Measurements from ENCODE around the gene SPSB1. TPM values are rescaled to one million over a fixed set of nuclear protein-coding genes. Genes with fewer than 3 reads are reported as not detected.
A peak's percentile ranks its signal among the peaks of the same experiment; 100 is the strongest.

SPSB1 gene
- total and polyA plus RNA-seq, 10 of the 15 experiments (the other 5 are each of a cell fraction or from before 2014, with no cell fraction given) = 0.02 to 2.0 (median 0.90) TPM; not detected in 1

GRCh38 chr1:9416506-9416905, 123.8 kb downstream of the SPSB1 start:
- H3K4me1 ChIP-seq (ENCODE audit: control insufficient read depth, insufficient read depth, low read length) = peaks cover 72% of the 10 kb centered on the region
- 12% methylated on average over 9 of the region's 9 CpGs for WGBS (ENCODE audit: insufficient coverage, insufficient replicate concordance, low lambda C conversion rate, missing lambda C conversion rate)
- TF ChIP-seq CBX3 (IDR thresholded peaks at IDR 0.05; ENCODE audit: borderline replicate concordance, low read depth) (no peak), HDGF (IDR thresholded peaks at IDR 0.05) (no peak), BHLHE40 (IDR thresholded peaks at IDR 0.05; ENCODE audit: borderline replicate concordance in 1 of 2, low read depth in 2 of 2, low read length in 1 of 2) (peak; percentile 52 to 62; a peak in 3 of 4 replicates), TCF7 (IDR thresholded peaks at IDR 0.05; ENCODE audit: borderline replicate concordance) (no peak), EED (IDR thresholded peaks at IDR 0.05; ENCODE audit: low read depth) (0 out of 2 replicates have a peak, but pooled peaks have one; percentile 52), SPI1 (IDR thresholded peaks at IDR 0.05; ENCODE audit: borderline replicate concordance, insufficient read depth, low read depth, low read length) (no peak), MEF2B (IDR thresholded peaks at IDR 0.05; ENCODE audit: partially characterized antibody, poor library complexity, severe bottlenecking) (peak; percentile 51), ZBTB40 (IDR thresholded peaks at IDR 0.05; ENCODE audit: borderline replicate concordance) (no peak), SKIL (IDR thresholded peaks at IDR 0.05; ENCODE audit: low read depth, poor library complexity, severe bottlenecking) (no peak), USF1 (IDR thresholded peaks at IDR 0.05; ENCODE audit: borderline replicate concordance, extremely low read length, insufficient read depth, low read depth, low read length) (no peak)
- TF ChIP-seq, protein P1, sequence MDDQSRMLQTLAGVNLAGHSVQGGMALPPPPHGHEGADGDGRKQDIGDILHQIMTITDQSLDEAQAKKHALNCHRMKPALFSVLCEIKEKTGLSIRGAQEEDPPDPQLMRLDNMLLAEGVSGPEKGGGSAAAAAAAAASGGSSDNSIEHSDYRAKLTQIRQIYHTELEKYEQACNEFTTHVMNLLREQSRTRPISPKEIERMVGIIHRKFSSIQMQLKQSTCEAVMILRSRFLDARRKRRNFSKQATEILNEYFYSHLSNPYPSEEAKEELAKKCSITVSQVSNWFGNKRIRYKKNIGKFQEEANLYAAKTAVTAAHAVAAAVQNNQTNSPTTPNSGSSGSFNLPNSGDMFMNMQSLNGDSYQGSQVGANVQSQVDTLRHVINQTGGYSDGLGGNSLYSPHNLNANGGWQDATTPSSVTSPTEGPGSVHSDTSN (IDR thresholded peaks at IDR 0.05; ENCODE audit: insufficient replicate concordance, low read depth, low read length) = no peak
- TF ChIP-seq, protein P2, sequence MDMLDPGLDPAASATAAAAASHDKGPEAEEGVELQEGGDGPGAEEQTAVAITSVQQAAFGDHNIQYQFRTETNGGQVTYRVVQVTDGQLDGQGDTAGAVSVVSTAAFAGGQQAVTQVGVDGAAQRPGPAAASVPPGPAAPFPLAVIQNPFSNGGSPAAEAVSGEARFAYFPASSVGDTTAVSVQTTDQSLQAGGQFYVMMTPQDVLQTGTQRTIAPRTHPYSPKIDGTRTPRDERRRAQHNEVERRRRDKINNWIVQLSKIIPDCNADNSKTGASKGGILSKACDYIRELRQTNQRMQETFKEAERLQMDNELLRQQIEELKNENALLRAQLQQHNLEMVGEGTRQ (IDR thresholded peaks at IDR 0.05; ENCODE audit: borderline replicate concordance, low read depth, low read length) = no peak

More at GRCh38 chr1:9416506-9416905, 123.8 kb downstream of the SPSB1 start:
- H4K20me1 ChIP-seq (ENCODE audit: control insufficient read depth, insufficient read depth) = no peaks in the 10 kb centered on the region
- ATAC-seq = no peak
- H2AFZ ChIP-seq (ENCODE audit: control insufficient read depth, low read depth, low read length) = no peak overlapping the region; the same call in 1 of the 2 replicates
- H3K27ac ChIP-seq (ENCODE audit: control insufficient read depth, insufficient read depth) = no peak overlapping the region
- BruUV-seq (replicated peaks) = no TSS peak
- in situ Hi-C loops (cut with MboI) = no loop called here
- no peak for DNase-seq (ENCODE audit: low read depth, low spot score)
- H3K36me3 ChIP-seq (ENCODE audit: control insufficient read depth in 2 of 2, insufficient read depth in 2 of 2, low read length in 1 of 2) = no peaks in the 10 kb centered on the region
- no peak overlapping the region for H3K4me2 ChIP-seq (ENCODE audit: control insufficient read depth, insufficient read depth)
- no peaks in the 10 kb centered on the region; the same call in 2 of the 3 replicates for H3K9me3 ChIP-seq (replicated peaks; ENCODE audit: control insufficient read depth, insufficient read depth, low read length)
- SMC1A ChIA-PET (ENCODE audit: uncharacterized antibody, unreplicated experiment) = interaction anchor here (4.9 kb wide), 1 partner anchor 8 kb away, joined by 63 read pairs; no protein-coding TSS in a partner anchor
- H3K79me2 ChIP-seq (ENCODE audit: control insufficient read depth, insufficient read depth, low read length) = no peaks in the 10 kb centered on the region
- CTCF ChIA-PET = no interaction called here
- RAD21 ChIA-PET (ENCODE audit: unreplicated experiment) = no interaction called here
- H3K9ac ChIP-seq (ENCODE audit: control insufficient read depth, insufficient read depth, low read length) = no peak overlapping the region
- intact Hi-C loops (cut with micrococcal nuclease; ENCODE audit: unreplicated experiment) = no loop called here
- no peaks in the 10 kb centered on the region for H3K27me3 ChIP-seq (replicated peaks in 1 of 2; ENCODE audit: control insufficient read depth in 2 of 2, insufficient read depth in 2 of 2, low read length in 1 of 2)
- POLR2A ChIA-PET = interaction anchor here (1.1 kb wide), 1 partner anchor 10 kb away, joined by 3 read pairs; no protein-coding TSS in a partner anchor
- FAIRE-seq = no peak
- H3K4me3 ChIP-seq = no peak overlapping the region

Measured in GM12878 (cell line).